ENCODE results near the gene PMEL.
"Not testable (repeated sequence)": the region's sequence is repeated elsewhere in the genome, so short reads cannot be mapped to it uniquely, and the experiment has no call there.

The PMEL gene

DNA sequence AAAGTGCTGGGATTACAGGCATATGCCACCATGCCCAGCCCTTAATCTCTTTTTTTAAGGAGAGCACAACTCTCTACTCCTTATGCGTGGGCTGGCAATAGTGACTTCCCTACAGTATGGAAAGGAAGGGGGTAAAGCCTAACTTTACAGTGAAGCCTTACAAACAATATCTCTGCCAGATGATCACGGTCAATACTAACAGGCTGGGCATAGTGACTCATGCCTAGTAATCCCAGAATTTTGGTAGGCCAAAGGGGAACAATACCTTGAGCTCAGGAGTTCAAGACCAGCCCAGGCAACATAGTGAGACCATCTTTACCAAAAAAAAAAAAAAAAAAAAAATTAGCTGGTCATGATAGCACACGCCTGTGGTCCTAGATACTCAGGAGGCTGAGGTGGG lies 43.7 kb downstream of the PMEL start:
- TF ChIP-seq, protein P1, sequence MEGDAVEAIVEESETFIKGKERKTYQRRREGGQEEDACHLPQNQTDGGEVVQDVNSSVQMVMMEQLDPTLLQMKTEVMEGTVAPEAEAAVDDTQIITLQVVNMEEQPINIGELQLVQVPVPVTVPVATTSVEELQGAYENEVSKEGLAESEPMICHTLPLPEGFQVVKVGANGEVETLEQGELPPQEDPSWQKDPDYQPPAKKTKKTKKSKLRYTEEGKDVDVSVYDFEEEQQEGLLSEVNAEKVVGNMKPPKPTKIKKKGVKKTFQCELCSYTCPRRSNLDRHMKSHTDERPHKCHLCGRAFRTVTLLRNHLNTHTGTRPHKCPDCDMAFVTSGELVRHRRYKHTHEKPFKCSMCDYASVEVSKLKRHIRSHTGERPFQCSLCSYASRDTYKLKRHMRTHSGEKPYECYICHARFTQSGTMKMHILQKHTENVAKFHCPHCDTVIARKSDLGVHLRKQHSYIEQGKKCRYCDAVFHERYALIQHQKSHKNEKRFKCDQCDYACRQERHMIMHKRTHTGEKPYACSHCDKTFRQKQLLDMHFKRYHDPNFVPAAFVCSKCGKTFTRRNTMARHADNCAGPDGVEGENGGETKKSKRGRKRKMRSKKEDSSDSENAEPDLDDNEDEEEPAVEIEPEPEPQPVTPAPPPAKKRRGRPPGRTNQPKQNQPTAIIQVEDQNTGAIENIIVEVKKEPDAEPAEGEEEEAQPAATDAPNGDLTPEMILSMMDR (IDR thresholded peaks at IDR 0.05; ENCODE audit: low read depth, low read length), result no peak
- DNase-seq (ENCODE audit: low read depth in 2 of 2), result no peak
- no peak overlapping the region for H3K4me3 ChIP-seq (replicated peaks in 1 of 2; ENCODE audit: low read depth in 2 of 2, low read length in 2 of 2)

DNA sequence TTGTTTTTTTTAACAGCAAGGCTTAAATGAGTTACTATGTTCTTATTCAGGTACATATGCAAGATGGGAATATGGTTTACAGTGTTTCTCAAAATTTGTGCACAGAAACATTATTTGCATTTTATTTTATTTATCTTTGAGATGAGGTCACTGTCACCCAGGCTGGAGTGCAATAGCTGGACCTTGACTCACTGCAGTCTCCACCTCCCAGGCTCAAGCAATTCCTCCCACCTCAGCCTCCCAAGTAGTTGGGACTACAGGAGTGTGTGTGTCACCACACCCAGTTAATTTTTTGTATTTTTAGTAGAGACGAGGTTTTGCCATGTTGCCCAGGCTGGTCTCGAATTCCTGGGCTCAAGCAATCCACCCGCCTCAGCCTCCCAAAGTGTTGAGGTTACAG lies 46.8 kb downstream of the PMEL start:
- H3K4me3 ChIP-seq (replicated peaks in 1 of 2; ENCODE audit: low read depth in 2 of 2, low read length in 2 of 2), result not testable (repeated sequence)
- peak in 1 of 2 donors; percentile 87 for DNase-seq (ENCODE audit: low read depth in 2 of 2)

DNA sequence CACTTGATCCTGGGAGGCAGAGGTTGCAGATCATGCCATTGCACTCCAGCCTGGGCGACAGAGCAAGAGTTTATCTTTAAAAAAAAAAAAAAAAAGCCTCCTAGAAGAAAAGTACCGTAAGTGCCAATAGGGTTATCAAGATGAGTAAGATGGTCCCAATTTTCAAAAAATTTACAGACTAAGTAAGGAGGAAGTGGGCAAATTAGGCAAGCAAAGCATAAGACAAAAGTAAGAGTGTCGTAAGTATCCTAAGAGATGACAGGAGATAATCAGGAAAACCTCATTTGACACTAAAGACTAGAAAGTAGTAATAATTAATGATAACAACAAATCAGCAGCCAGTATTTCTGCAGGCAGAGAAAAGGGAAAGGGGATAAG lies 50.4 kb downstream of the PMEL start:
- TF ChIP-seq, protein P1 (IDR thresholded peaks at IDR 0.05; ENCODE audit: low read depth, low read length), result no peak
- no peak for DNase-seq (ENCODE audit: low read depth in 2 of 2)

DNA sequence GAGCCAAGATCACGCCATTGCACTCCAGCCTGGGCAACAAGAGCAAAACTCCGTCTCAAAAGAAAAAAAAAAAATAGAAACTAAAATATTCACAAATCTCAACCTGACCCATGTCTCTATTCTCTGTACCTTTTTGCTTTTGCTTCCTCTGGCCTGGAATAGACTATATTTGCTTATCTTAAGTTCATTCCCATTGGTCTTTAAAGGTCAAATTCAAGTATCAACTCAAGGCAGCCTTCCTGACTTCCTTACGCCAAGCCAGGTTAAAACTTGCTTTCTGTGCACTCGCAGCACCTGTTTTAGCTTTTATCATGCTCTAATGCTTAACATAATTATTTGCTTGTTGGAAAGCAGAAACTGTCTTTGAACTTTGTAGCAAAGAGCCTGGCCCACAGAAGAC lies 52.9 kb downstream of the PMEL start:
- H3K4me3 ChIP-seq (replicated peaks in 1 of 2; ENCODE audit: low read depth in 2 of 2, low read length in 2 of 2), result no peak overlapping the region

More for the DNA sequence above, 50.4 kb downstream of the PMEL start:
- H3K4me3 ChIP-seq (replicated peaks in 1 of 2; ENCODE audit: low read depth in 2 of 2, low read length in 2 of 2), result no peak overlapping the region

DNA sequence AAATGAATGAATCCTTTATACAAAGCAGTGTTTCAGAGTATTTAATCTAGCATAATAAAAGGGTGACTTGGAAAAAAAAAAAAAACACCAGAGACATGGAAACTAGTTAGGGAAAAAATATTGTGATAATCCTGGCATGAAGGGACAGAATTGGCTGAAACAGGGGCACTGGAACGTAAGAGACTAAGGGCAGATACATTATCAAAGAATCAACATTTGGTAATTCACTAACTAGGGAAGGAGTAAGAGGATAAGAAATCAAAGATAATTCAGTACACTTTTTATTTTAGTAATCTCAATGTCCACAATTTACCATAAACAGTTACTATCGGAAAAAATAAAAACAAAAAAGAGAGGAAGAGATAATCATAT lies 56.3 kb downstream of the PMEL start:
- no peak for DNase-seq (ENCODE audit: low read depth in 2 of 2)
- TF ChIP-seq, protein P1 (IDR thresholded peaks at IDR 0.05; ENCODE audit: low read depth, low read length), result no peak
- H3K4me3 ChIP-seq (replicated peaks in 1 of 2; ENCODE audit: low read depth in 2 of 2, low read length in 2 of 2), result no peak overlapping the region

More for the DNA sequence above, 52.9 kb downstream of the PMEL start:
- TF ChIP-seq, protein P1 (IDR thresholded peaks at IDR 0.05; ENCODE audit: low read depth, low read length), result no peak
- no peak for DNase-seq (ENCODE audit: low read depth in 2 of 2)

DNA sequence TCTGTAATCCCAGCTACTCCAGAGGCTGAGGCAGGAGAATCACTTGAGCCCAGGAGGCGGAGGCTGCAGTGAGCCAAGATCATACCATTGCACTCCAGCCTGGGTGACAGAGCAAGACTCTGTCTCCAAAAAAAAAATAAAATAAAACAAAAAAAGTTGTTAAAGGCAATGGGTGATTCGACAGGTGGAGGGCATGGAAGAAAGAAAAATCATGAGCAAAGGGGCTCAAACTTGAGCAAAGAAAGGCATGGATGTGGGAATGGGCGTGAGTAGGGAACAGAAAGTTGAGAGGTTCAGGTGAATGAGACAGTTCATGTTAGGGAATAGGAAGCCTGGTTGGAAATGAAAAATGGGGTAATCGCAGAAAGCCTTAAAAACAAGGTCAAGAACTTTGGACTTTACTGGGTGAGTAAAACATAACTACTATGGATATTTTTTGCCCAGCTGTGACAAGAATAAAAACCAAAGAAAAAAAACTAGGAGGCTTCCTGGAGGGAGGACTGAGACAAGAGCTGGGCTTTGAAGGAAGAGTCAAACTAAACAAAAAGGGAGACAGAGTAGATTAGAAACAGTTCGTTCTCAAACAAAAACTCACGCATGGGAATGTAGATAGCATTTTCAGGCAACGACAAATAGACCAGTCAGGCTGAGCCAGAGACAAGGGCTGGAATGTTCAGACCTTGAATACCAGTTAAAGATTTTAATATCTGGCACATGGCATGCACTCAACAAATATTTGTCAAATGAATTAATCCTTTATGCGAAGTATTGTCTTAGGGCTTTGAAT lies 56.9 kb downstream of the PMEL start:
- TF ChIP-seq, protein P1 (IDR thresholded peaks at IDR 0.05; ENCODE audit: low read depth, low read length), result no peak
- no peak overlapping the region for H3K4me3 ChIP-seq (replicated peaks in 1 of 2; ENCODE audit: low read depth in 2 of 2, low read length in 2 of 2)
- peak; percentile 56 to 61 for DNase-seq (ENCODE audit: low read depth in 2 of 2)

DNA sequence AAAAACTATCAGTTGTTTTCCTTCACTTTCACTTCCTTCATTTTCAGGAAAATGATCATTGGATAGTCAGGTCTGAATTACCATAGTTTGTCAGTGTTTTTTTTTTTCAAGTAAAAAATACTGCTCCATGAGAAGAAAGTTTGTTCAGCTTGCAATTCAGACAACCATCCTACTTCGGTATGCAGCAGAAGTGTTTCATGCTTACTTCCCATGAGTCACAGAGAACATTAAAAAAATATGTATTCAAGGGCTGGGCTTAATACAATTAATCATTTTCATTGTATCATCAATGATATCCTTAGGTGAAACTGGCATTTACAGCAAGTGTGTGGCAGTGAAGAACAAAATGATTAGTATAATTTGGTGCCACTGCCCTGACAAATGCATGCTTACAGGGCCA lies 59.8 kb downstream of the PMEL start:
- peak; percentile 35 to 78 for DNase-seq (ENCODE audit: low read depth in 2 of 2)
- TF ChIP-seq, protein P1 (IDR thresholded peaks at IDR 0.05; ENCODE audit: low read depth, low read length), result no peak
- H3K4me3 ChIP-seq (replicated peaks in 1 of 2; ENCODE audit: low read depth in 2 of 2, low read length in 2 of 2), result no peak overlapping the region

All from cardiac fibroblast (primary cell).